NCI-H524 (cell line): ENCODE results near the gene APBB1IP.
"Not testable (repeated sequence)": the region's sequence is repeated elsewhere in the genome, so short reads cannot be mapped to it uniquely, and the experiment has no call there.

Experiments
- DNase-seq, 2 experiments: peaks; one replicate each; lab custom pipeline; 2025; lab: John Stamatoyannopoulos, UW

The APBB1IP gene

GRCh38 chr10:26566525-26567350 is 128.6 kb downstream of the APBB1IP start:
- DNase-seq = peak in 1 of 2 experiments; percentile 24

GRCh38 chr10:26567351-26567721 is 129.2 kb downstream of the APBB1IP start:
- DNase-seq = peak; percentile 0 to 12

GRCh38 chr10:26571655-26572054 is 133.5 kb downstream of the APBB1IP start:
- no peak for DNase-seq

- peak in 1 of 2 experiments; percentile 0 for DNase-seq
Observed at GRCh38 chr10:26573674-26574073, 135.5 kb downstream of the APBB1IP start.

GRCh38 chr10:26574783-26575182 is 136.6 kb downstream of the APBB1IP start:
- DNase-seq = no peak

GRCh38 chr10:26578371-26578770 is 140.2 kb downstream of the APBB1IP start:
- not testable (repeated sequence) for DNase-seq

GRCh38 chr10:26579256-26580063 is 141.3 kb downstream of the APBB1IP start:
- DNase-seq = no peak

- no peak for DNase-seq
Observed at GRCh38 chr10:26586211-26586610, 148.1 kb downstream of the APBB1IP start.

- no peak for DNase-seq
Observed at GRCh38 chr10:26588611-26589010, 150.5 kb downstream of the APBB1IP start.

GRCh38 chr10:26589813-26590212 is 151.7 kb downstream of the APBB1IP start:
- not testable (repeated sequence) for DNase-seq

GRCh38 chr10:26593896-26594295 is 155.8 kb downstream of the APBB1IP start:
- no peak for DNase-seq

GRCh38 chr10:26603283-26603682 is 165.1 kb downstream of the APBB1IP start:
- not testable (repeated sequence) for DNase-seq

- not testable (repeated sequence) for DNase-seq
Observed at GRCh38 chr10:26604320-26605093, 166.4 kb downstream of the APBB1IP start.

- not testable (repeated sequence) for DNase-seq
Observed at GRCh38 chr10:26606389-26606877, 168.3 kb downstream of the APBB1IP start.

- DNase-seq = no peak
Observed at GRCh38 chr10:26612151-26612915, 174.2 kb downstream of the APBB1IP start.
